NCI-H345 (cell line): ENCODE measurements around the gene MARVELD3.
A peak's percentile ranks its signal among the peaks of the same experiment; 100 is the strongest.
"Not testable (repeated sequence)": the region's sequence is repeated elsewhere in the genome, so short reads cannot be mapped to it uniquely, and the experiment has no call there.

ENCODE experiments used
- DNase-seq: peaks from one replicate; lab custom pipeline; 2025; lab: John Stamatoyannopoulos, UW

MARVELD3 gene

GRCh38 chr16:71626018-71626857 lies at the start of gene MARVELD3:
Gene MARVELD3, plus strand, starts transcription at chr16:71626184. Its CDS starts 46 bp downstream, at chr16:71626230.
- peak; percentile 64 for DNase-seq

- DNase-seq: no peak
These were observed 49.0 kb upstream of the MARVELD3 start, which contains the start of gene TAT for GRCh38 chr16:71576971-71577370. Gene TAT, minus strand, starts transcription at chr16:71577092. Its CDS starts 677 bp downstream, at chr16:71576415.

- not testable (repeated sequence) for DNase-seq
These were observed 43.5 kb upstream of the MARVELD3 start for GRCh38 chr16:71582553-71582848.

- DNase-seq: no peak
These were observed 41.3 kb upstream of the MARVELD3 start for GRCh38 chr16:71584543-71585317.

GRCh38 chr16:71585318-71585703 lies 40.7 kb upstream of the MARVELD3 start:
- DNase-seq: no peak

DNA sequence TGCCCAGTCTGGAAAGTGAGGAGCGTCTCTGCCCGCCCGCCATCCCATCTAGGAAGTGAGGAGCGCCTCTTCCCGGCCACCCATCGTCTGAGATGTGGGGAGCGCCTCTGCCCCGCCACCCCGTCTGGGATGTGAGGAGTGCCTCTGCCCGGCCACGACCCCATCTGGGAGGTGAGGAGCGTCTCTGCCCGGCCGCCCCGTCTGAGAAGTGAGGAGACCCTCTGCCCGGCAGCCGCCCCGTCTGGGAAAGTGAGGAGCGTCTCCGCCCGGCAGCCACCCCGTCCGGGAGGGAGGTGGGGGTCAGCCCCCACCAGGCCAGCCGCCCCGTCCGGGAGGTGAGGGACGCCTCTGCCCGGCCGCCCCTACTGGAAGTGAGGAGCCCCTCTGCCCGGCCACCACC lies 36.6 kb upstream of the MARVELD3 start:
- DNase-seq: not testable (repeated sequence)

- DNase-seq: not testable (repeated sequence)
These were observed 35.9 kb upstream of the MARVELD3 start for GRCh38 chr16:71590071-71590470.

- DNase-seq: no peak
These were observed 35.4 kb upstream of the MARVELD3 start for GRCh38 chr16:71590584-71590983.

- DNase-seq: no peak
These were observed 34.1 kb upstream of the MARVELD3 start for GRCh38 chr16:71591917-71592316.

DNA sequence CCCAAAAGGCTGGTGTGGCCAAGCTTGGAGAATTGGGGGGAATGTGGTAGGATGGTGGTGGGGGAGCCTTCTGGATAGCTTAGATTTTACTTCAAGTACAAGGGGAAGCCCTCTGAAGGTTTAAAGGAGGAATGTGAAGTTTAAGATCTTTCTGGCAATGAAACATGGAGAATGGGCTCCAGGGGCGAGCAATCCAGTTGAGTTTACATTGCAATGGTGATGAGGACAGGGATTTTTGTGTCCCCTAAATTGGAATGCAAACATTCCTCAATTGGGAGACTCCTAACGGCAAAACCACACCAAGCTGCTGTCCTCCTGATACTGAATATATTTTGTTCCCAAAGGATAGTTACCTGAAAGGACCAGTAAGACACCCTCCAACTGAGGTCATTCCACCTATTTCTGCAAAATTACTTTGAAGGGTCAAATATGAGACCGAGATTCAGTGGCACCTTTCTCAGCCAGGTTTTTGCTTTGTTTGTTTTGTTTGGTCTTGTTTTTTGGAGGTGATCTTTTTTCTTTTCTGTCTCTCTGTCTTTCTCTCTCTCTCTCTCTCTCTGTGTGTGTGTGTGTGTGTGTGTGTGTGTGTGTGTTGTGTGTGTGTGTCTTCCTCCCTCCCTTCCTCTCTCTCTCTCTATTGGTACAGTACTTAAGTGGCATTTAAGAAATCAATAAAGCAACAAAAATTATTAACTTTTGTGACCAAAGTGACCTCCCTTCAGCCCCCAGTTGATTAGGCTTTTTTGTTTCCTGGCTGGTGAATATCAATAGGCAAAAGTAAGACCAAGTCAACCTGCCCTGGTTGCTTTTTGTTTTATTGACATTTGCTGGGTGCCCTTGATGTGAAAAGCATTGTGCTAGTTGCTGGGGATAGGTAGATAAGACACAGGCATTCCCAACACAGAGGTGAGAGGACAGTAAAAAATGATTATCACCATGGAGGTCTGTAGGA lies 32.7 kb upstream of the MARVELD3 start:
- no peak for DNase-seq

GRCh38 chr16:71594000-71594646 lies 31.9 kb upstream of the MARVELD3 start:
- DNase-seq: no peak

DNA sequence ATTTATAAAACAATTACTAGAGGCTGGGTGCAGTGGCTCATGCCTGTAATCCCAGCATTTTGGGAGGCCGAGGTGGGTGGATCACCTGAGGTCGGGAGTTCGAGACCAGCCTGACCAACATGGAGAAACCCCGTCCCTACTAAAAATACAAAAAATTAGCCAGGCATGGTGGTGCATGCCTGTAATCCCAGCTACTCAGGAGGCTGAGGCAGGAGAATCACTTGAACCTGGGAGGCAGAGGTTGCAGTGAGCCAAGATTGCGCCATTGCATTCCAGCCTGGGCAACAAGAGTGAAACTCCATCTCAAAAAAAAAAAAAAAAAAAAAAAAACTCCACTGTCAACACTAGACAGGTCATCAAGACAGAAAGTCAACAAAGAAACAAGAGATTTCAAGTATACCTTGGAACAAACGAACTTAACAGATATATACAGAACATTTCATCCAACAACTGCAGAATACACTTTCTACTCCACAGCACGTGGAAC lies 30.6 kb upstream of the MARVELD3 start:
- DNase-seq: not testable (repeated sequence)

- not testable (repeated sequence) for DNase-seq
These were observed 27.6 kb upstream of the MARVELD3 start for GRCh38 chr16:71598426-71598825.

DNA sequence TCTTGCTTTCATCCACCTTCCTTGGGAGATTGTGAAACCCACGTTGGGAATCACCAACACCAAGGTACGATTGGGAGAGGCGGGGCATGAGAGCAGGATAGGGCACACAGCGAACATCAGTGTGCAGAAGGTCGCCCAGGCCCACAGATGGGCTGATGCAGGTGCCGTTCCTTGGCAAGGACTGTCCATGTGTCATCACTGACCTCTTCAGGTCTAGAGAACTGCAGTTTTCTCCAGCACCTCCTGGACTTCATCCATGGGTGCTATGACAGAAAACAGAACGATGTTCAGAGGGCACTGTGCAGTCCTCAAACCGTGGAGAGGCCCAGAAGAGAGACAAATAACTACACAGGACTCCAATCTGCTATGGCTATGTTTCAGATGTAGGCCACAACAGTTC lies 25.2 kb upstream of the MARVELD3 start:
- no peak for DNase-seq

DNA sequence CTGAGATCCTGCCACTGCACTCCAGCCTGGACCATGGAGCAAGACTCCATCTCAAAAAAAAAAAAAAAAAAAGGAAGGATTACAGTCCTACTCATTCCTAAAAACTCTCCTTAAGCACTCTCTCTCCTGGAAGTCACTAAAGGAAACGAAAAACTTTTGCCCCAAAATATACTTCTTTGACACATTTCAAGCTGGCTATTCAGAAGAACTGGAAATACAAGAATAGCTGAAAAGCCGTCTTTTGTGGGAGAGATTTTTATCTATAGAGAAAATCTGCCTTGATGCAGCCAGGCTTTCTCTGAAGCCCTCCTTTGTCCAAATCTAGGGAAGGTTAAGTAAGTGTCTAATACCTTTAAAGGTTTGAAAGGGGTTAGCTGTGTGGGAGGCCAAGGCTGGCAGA lies 16.9 kb upstream of the MARVELD3 start:
- no peak for DNase-seq

- no peak for DNase-seq
These were observed 15.5 kb upstream of the MARVELD3 start for GRCh38 chr16:71610447-71610846.

- peak; percentile 41 for DNase-seq
These were observed 14.8 kb upstream of the MARVELD3 start for GRCh38 chr16:71610936-71611871.

DNA sequence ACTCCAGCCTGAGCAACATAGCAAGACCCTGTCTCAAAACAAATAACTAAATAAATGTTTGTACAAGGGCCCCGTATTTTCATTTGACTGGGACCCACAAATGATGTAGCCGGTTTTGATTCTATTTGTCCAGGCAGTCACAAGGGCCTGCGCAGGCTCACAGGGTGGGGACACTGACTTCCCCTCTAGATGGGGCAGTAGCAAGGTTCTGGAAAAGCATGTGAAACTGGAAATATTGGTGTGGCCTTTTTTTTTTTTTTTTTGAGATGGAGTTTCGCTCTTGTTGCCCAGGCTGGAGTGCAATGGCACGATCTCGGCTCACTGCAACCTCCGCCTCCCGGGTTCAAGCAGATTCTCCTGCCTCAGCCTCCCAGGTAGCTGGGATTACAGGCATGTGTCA lies 11.0 kb upstream of the MARVELD3 start:
- not testable (repeated sequence) for DNase-seq

- no peak for DNase-seq
These were observed 7.6 kb upstream of the MARVELD3 start for GRCh38 chr16:71618429-71618828.

DNA sequence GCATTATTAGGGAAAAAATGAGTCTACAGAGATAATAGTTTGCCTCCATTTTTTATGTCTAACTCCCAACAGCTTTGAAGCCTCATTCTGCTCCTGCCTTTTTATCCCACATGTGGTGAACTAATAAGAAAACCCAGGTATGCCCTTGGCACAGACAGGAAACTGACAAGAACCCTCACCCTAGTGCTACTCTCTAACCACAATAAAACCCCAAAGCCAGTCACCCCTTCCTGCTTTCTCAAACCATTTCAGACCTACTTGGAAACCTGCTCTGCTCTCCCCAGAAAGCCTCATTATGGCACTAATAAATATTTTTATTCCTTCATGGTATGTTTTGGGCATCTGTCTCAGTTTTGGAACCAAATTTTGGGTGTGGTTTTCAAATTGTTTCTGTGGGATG lies 3.9 kb upstream of the MARVELD3 start:
- no peak for DNase-seq
